Dermis microvascular lymphatic vessel endothelial cell (primary cell): ENCODE results near the gene CPO. TPM values are rescaled to one million over a fixed set of nuclear protein-coding genes. Genes with fewer than 3 reads are reported as not detected.
"Not testable (repeated sequence)": the region's sequence is repeated elsewhere in the genome, so short reads cannot be mapped to it uniquely, and the experiment has no call there.

ENCODE experiments used
- DNase-seq, 2 donors: peaks; one replicate each; pipeline versions ENCODE4 v3.0.0 to v3.0.0-alpha.2; 2010; ENCODE audit warnings: low read depth in 2 of 2
- total RNA-seq: library from RNA; depleted of rRNA; stranded (reverse); fragments of >200 nt; gene quantifications from 2 replicates; pipeline ENCODE4 v1.2.1, GENCODE V29; 2014

Gene CPO
- not detected in 2 replicates for total RNA-seq

DNA sequence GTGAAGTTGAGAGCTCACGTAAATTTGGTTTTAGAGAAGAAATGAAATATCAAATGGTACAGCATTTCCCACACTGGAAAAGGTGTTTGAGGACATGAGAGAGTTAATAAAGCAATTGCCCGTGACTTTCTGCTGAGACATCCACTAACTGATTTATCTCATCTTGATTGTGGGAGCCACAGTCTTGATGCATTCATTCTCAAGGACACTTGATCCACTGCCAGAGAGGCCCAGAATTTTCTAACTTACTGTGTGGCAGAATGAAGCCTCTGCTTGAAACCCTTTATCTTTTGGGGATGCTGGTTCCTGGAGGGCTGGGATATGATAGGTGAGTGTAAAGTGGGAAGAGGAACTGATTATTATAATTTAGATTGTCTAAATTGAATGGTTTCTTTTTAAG is at the start of gene CPO:
Gene CPO, plus strand, starts transcription at position 179 of the 400 bp plus-strand sequence. Its CDS starts 82 bp downstream, at position 261.
- DNase-seq, result no peak

- no peak for DNase-seq
Measured at GRCh38 chr2:206890179-206890578, 49.1 kb upstream of the CPO start.

GRCh38 chr2:206890926-206891325 is 48.4 kb upstream of the CPO start:
- DNase-seq, result no peak

GRCh38 chr2:206915121-206915520 is 24.2 kb upstream of the CPO start:
- peak in 1 of 2 donors; percentile 62 for DNase-seq

DNA sequence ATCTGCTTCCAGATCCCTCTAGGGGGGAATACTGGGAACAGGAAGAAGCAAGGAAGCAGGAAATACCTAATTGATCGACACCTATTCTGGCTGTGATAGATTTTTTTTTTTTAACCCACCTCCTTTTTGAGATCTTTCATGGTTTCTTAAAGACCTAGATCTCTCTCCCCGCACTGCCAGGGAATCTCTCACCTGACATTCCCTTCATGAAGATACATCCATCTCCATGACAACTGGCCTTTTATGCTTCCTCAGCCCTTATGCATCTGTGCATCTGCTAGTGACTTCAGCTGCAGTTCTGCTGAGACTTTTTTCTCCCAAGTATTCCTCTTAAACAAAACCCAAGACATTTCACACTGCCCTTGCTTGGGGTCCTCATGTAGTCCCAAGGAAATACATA is 21.1 kb upstream of the CPO start:
- no peak for DNase-seq

GRCh38 chr2:206920310-206920709 is 19.0 kb upstream of the CPO start:
- no peak for DNase-seq

DNA sequence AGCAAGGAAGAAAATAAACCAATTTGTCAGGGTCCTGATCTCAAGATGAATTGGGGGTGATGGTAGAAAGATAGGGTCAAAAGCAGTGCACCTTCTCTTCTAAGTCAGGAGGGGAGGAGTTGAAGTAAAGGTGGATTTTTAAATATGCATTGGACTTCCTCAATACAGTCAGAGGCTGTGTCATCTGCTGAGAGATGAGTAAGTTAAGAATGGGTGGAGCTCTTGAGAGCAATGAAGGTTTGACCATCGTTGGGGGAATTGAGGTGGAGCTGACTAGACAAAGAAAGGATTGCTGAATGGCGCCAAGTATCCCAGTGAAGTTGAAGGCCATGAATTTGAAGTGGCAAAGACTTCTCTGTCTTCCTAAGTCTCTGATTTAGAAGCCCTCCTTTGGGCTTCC is 18.4 kb upstream of the CPO start:
- no peak for DNase-seq

DNA sequence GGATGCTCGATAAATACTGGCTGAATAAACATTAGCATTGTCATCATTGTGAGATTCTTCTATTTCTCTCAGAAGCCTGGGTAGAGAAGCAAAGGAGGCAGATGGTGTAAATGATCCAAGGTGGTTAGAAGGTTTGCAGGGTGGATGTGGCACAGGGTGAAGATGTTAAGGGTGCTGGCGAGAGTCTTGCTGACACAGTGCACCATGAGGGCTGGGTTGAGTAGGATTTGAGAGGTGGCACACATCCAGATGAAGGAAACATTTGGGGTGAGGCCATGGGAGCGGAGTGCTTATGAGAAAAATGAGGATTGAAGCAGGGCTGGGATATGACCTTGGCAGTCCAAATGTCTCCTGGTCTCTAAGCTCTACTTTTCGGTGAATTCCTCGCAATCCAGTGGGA is 17.8 kb upstream of the CPO start:
- DNase-seq, result no peak

GRCh38 chr2:206935991-206936842 is 3.1 kb upstream of the CPO start:
- DNase-seq, result no peak

GRCh38 chr2:206936843-206937230 is 2.5 kb upstream of the CPO start:
- DNase-seq, result no peak

- no peak for DNase-seq
Measured at GRCh38 chr2:206937555-206937954, 1.8 kb upstream of the CPO start.

DNA sequence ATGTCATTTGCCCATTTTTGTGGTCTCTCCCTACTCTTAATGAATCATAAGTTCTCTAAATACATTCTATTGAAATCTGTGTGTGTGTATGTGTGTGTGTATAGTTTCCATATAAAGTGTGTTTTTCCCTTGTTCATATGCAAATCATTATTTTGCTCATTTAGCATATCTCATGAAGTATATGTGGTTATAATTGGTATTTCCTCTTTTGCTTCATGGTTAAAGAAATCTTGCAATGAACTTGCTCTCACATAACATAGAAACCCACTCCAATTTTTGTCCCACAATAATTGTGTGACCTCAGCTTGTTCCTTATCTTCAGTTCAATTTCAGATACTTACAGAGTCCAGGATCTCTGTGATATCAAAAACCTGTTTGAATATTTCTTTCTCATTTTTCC is 1.2 kb downstream of the CPO start:
- no peak for DNase-seq

GRCh38 chr2:206942592-206943478 is 3.5 kb downstream of the CPO start:
- no peak for DNase-seq

GRCh38 chr2:206953404-206953803 is 14.1 kb downstream of the CPO start:
- not testable (repeated sequence) for DNase-seq

GRCh38 chr2:206955253-206955652 is 15.9 kb downstream of the CPO start:
- no peak for DNase-seq

GRCh38 chr2:206958261-206958660 is 18.9 kb downstream of the CPO start:
- no peak for DNase-seq

- DNase-seq, result no peak
Measured at GRCh38 chr2:206962966-206963365, 23.6 kb downstream of the CPO start.

DNA sequence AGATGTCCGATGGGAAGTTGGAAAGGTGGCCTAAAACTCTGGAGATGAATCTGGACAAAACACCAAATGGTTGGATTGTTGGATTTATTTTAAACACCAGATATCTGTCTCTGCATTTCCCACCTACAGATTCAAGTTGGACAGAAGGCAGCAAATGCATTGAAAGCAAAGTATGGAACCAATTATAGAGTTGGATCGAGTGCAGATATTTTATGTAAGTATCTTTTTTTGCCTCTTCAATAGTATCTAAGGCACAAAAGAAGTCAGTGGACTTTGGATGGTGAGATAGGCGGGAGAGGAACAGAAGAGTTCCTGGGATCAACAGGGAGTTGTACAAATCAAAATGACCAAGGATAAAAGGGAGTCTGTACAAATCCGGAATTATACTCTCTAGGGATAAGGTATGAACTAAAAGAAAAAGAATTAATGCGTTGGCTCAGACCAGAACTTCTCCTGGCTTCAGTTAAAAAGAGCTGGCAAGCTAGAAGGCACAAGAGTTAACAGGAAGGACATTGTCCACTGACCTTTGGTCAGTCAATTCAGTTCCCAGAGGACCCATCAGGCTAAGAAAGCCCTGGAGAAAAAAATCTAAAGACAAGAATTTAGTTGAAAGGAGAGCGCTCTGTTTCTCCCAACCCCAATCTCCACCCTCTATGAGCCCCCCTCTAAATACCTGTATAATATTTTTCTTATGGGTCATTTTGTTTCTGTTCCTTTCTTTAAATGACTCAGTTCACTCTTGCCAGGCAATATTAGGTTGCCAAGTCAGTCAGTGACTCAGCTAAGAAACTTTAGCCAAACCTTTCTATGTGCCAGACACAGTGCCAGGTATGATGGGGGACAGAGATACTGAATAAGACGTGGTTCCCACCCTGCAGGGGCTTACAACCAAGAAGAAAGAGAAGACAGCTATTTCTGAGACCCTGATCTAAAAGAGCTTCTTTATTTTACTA is 29.1 kb downstream of the CPO start:
- DNase-seq, result peak in 1 of 2 donors; percentile 9

GRCh38 chr2:206969192-206969591 is 29.9 kb downstream of the CPO start:
- DNase-seq, result no peak

GRCh38 chr2:206970589-206971360 is 31.5 kb downstream of the CPO start:
- DNase-seq, result no peak

DNA sequence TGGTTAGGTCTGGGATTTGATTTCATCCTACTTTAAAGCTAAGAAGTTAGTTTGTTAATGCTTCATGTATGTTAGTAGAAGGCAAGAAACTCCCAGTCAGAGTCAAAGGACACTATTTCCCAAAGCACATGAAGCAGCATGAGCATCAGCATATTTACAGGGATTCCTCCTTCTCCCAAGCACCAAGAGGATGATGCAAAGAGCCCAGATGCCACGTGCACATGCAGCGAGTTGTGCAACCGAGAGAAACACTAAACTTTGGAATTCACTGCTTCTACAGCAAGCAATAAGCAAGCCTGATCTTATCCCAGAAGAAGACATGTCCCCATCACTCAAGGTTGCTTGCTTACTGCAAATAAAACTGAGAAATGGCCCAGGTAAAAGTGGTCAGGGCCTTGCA is 32.5 kb downstream of the CPO start:
- no peak for DNase-seq
